GM12878 (cell line): ENCODE measurements around the gene TBCA. TPM values are rescaled to one million over a fixed set of nuclear protein-coding genes. Genes with fewer than 3 reads are reported as not detected.

ENCODE experiments used
- ATAC-seq: fragments of 200-7000 bp; cut with Tn5 transposase; 3 replicates; pipeline ENCODE4 v1.9.1; 2020; ENCODE audit warnings: mild to moderate bottlenecking, moderate library complexity
- BruUV-seq: library from RNA; stranded (reverse); fragments of 400-500 nt; replicated peaks from 2 replicates; lab custom pipeline; 2021; lab: Mats Ljungman, UMichigan
- CTCF ChIA-PET: fragments of 300-600 bp; sonication (Branson Sonifier 250); formaldehyde crosslinking; extraction: SDS; loops from one replicate; lab custom pipeline; 2021; ENCODE audit warnings: inconsistent platforms; lab: Yijun Ruan, JAX
- POLR2A ChIA-PET: fragments of 350-600 bp; formaldehyde crosslinking; extraction: SDS; loops from one replicate; lab custom pipeline; 2021; ENCODE audit warnings: inconsistent platforms; lab: Charles Lee
- RAD21 ChIA-PET: fragments of 300-600 bp; sonication (Branson Sonifier 250); formaldehyde crosslinking; loops from one replicate; lab custom pipeline; 2023; ENCODE audit warnings: antibody characterized with exemption; ENCODE audit not compliant: unreplicated experiment; lab: Charles Lee
- SMC1A ChIA-PET: fragments of 300-600 bp; sonication (Branson Sonifier 250); formaldehyde crosslinking; loops from one replicate; lab custom pipeline; 2023; ENCODE audit not compliant: unreplicated experiment, uncharacterized antibody; lab: Charles Lee
- DNase-seq: peaks from one replicate; pipeline ENCODE4 v3.0.0-alpha.2; 2011; ENCODE audit warnings: low read depth, low spot score
- FAIRE-seq: peaks from 3 replicates; lab custom pipeline; 2011; peaks lifted over from hg19 to GRCh38; lab: Jason Lieb, UNC
- H2AFZ ChIP-seq: 2 replicates; pipeline ENCODE4 v1.6.0; 2011; ENCODE audit warnings: low read depth, low read length, control low read depth; ENCODE audit not compliant: control insufficient read depth
- H3K27ac ChIP-seq: 2 replicates; pipeline ENCODE4 v1.5.1; 2011; ENCODE audit warnings: control low read depth; ENCODE audit not compliant: control insufficient read depth, insufficient read depth
- H3K27me3 ChIP-seq, 2 experiments: replicated peaks in 1 of 2; 2 replicates each; pipeline versions ENCODE4 v1.6.0 to v1.6.1; 2011; ENCODE audit warnings: low read length in 1 of 2; ENCODE audit not compliant: control insufficient read depth in 2 of 2, insufficient read depth in 2 of 2
- H3K36me3 ChIP-seq, 2 experiments: 2 replicates each; pipeline ENCODE4 v1.5.1; 2011; ENCODE audit warnings: low read length in 1 of 2; ENCODE audit not compliant: control insufficient read depth in 2 of 2, insufficient read depth in 2 of 2
- H3K4me1 ChIP-seq: 2 replicates; pipeline ENCODE4 v1.6.1; 2011; ENCODE audit warnings: mild to moderate bottlenecking, low read length, moderate library complexity, mixed read lengths; ENCODE audit not compliant: control insufficient read depth, insufficient read depth
- H3K4me2 ChIP-seq: 2 replicates; pipeline ENCODE4 v1.6.0; 2011; ENCODE audit warnings: control low read depth; ENCODE audit not compliant: control insufficient read depth, insufficient read depth
- H3K4me3 ChIP-seq: fragments of 200-600 bp; sonication (generic); 2 replicates; pipeline ENCODE4 v1.5.1; 2016
- H3K79me2 ChIP-seq: 2 replicates; pipeline ENCODE4 v1.6.0; 2011; ENCODE audit warnings: low read length; ENCODE audit not compliant: control insufficient read depth, insufficient read depth
- H3K9ac ChIP-seq: 2 replicates; pipeline ENCODE4 v1.8.0; 2011; ENCODE audit warnings: low read length, control low read depth, mixed read lengths; ENCODE audit not compliant: control insufficient read depth, insufficient read depth
- H3K9me3 ChIP-seq: replicated peaks from 3 replicates; pipeline ENCODE4 v1.5.1; 2011; ENCODE audit warnings: mild to moderate bottlenecking, low read length; ENCODE audit not compliant: control insufficient read depth, insufficient read depth
- H4K20me1 ChIP-seq: 2 replicates; pipeline ENCODE4 v1.6.0; 2011; ENCODE audit not compliant: control insufficient read depth, insufficient read depth
- BRCA1 ChIP-seq: IDR thresholded peaks from 2 replicates; pipeline ENCODE4 v1.6.1; 2011; ENCODE audit warnings: low read depth, low read length, improper control_type of control experiment
- CBX5 ChIP-seq: sonication (generic); IDR thresholded peaks from 2 replicates; pipeline ENCODE4 v1.6.1; 2016; ENCODE audit warnings: low read depth, moderate library complexity, mild to moderate bottlenecking, inconsistent platforms
- DPF2 ChIP-seq: fragments of 450-650 bp; IDR thresholded peaks from 2 replicates; pipeline ENCODE4 v1.6.1; 2017; ENCODE audit warnings: mild to moderate bottlenecking
- HDAC6 ChIP-seq: fragments of 200-600 bp; sonication (generic); IDR thresholded peaks from one replicate; pipeline ENCODE4 v1.8.0; 2017; ENCODE audit warnings: antibody characterized with exemption; ENCODE audit not compliant: unreplicated experiment
- MEF2B ChIP-seq: fragments of 450-650 bp; IDR thresholded peaks from 2 replicates; pipeline ENCODE4 v1.6.1; 2018; ENCODE audit warnings: mild to moderate bottlenecking, moderate library complexity; ENCODE audit not compliant: partially characterized antibody, poor library complexity, severe bottlenecking
- NR2F1 ChIP-seq: fragments of 450-650 bp; conservative IDR thresholded peaks from 2 replicates; pipeline ENCODE4 v1.6.1; 2017; ENCODE audit warnings: mild to moderate bottlenecking
- POLR2A ChIP-seq: IDR thresholded peaks from 2 replicates; pipeline ENCODE4 v1.6.1; 2011; ENCODE audit warnings: low read depth, mild to moderate bottlenecking, low read length
- POLR2AphosphoS2 ChIP-seq: IDR thresholded peaks from 2 replicates; pipeline ENCODE4 v1.6.1; 2011; ENCODE audit warnings: low read depth, mild to moderate bottlenecking, low read length, improper control_type of control experiment, moderate library complexity
- RAD51 ChIP-seq: fragments of 450-650 bp; IDR thresholded peaks from 2 replicates; pipeline ENCODE4 v1.6.1; 2016; ENCODE audit warnings: moderate library complexity, mild to moderate bottlenecking, inconsistent platforms
- RCOR1 ChIP-seq: conservative IDR thresholded peaks from 2 replicates; pipeline ENCODE4 v1.6.1; 2012; ENCODE audit warnings: low read depth, low read length, improper control_type of control experiment
- RUNX3 ChIP-seq: IDR thresholded peaks from 2 replicates; pipeline ENCODE4 v1.6.1; 2012; ENCODE audit warnings: low read length, inconsistent platforms
- SP1 ChIP-seq: IDR thresholded peaks from one replicate; pipeline ENCODE4 v1.6.1; 2011; ENCODE audit warnings: low read depth, low read length
- TAF1 ChIP-seq: IDR thresholded peaks from 2 replicates; pipeline ENCODE4 v1.6.1; 2011; ENCODE audit warnings: mild to moderate bottlenecking, low read depth, low read length, borderline replicate concordance
- ZNF622 ChIP-seq: fragments of 450-650 bp; IDR thresholded peaks from 2 replicates; pipeline ENCODE4 v1.6.1; 2017; ENCODE audit warnings: mild to moderate bottlenecking, inconsistent platforms
- ZSCAN29 ChIP-seq: fragments of 450-650 bp; IDR thresholded peaks from 2 replicates; pipeline ENCODE4 v1.6.1; 2017; ENCODE audit warnings: mild to moderate bottlenecking, moderate library complexity
- ZZZ3 ChIP-seq: IDR thresholded peaks from 2 replicates; pipeline ENCODE4 v1.6.1; 2011; ENCODE audit warnings: low read depth; ENCODE audit not compliant: control insufficient read depth, insufficient read length
- in situ Hi-C: fragments of 300-500 bp; cut with MboI; formaldehyde crosslinking; loops from 9 replicates; pipeline ENCODE4 v1.14.3; 2018; ENCODE audit warnings: mixed read lengths
- intact Hi-C: fragments of 100-400 bp; cut with micrococcal nuclease; formaldehyde crosslinking; loops from one replicate; pipeline ENCODE4 v1.14.2; 2022; ENCODE audit not compliant: unreplicated experiment
- polyA plus RNA-seq, 11 experiments: library from polyadenylated mRNA; depleted of rRNA in 4 of 11; unstranded in 6 of 11; stranded (reverse) in 5 of 11; fragments of >200 nt; fragmentation: Nextera tagmentation in 4 of 11; fragmentation: Illumina TruSeq in 1 of 11; extraction: Ambion mirVana in 4 of 11; extraction: Trizol in 1 of 11; gene quantifications; 1 replicate in 1 of 11; 2 replicates in 10 of 11; pipeline versions ENCODE4 v1.2.1 to v1.2.3, GENCODE V29; 2011 to 2016; ENCODE audit warnings: inconsistent platforms in 2 of 11, missing spikeins in 2 of 11, low read depth in 1 of 11
- total RNA-seq, 4 experiments: library from RNA; depleted of rRNA in 3 of 4; stranded (reverse); fragments of >200 nt in 3 of 4; fragmentation: Illumina TruSeq in 1 of 4; extraction: Trizol in 1 of 4; gene quantifications; 2 replicates each; pipeline versions ENCODE4 v1.2.1 to v1.2.3, GENCODE V29; 2013 to 2021
- TF ChIP-seq, protein P1 (sequence below): IDR thresholded peaks from 2 replicates; pipeline ENCODE4 v1.6.1; 2011; ENCODE audit warnings: borderline replicate concordance, low read depth, mild to moderate bottlenecking, moderate library complexity, low read length; ENCODE audit not compliant: insufficient read depth, poor library complexity, severe bottlenecking
- TF ChIP-seq, protein P2 (sequence below): IDR thresholded peaks from 2 replicates; pipeline ENCODE4 v1.6.1; 2011; ENCODE audit warnings: mild to moderate bottlenecking, low read depth, low read length, moderate library complexity; ENCODE audit not compliant: insufficient replicate concordance

Gene TBCA
- total and polyA plus RNA-seq, 10 of the 15 experiments (the other 5 are each of a cell fraction or from before 2014, with no cell fraction given) = 86.3 to 647 (median 294) TPM

DNA sequence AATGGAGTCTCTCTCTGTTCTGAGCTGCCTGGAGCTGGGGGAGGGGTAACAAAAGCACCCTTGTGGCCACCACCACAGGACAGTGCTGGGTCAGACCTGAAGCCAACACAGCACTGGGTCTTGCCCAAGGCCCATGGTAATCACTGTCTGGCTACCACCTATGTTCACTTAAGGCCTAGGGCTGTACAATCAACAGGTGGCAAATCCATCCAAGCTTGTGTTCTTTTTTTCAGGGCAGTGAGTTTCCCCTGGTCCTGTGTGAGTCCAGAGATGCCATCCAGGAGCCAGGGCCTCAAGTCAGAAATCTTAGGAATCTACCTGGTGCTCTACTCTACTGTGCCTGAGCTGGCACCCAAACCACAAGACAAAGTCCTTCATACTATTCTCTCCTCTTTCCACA, 117.5 kb downstream of the TBCA start:
- no peak overlapping the region for H2AFZ ChIP-seq
- no peak for TF ChIP-seq DPF2
- TF ChIP-seq NR2F1 = no peak
- TF ChIP-seq SP1 = no peak
- no peak for TF ChIP-seq CBX5
- TF ChIP-seq MEF2B = no peak
- TF ChIP-seq HDAC6 = no peak
- no peak for TF ChIP-seq RUNX3
- no peak for TF ChIP-seq ZZZ3
- no peak for TF ChIP-seq TAF1
- TF ChIP-seq POLR2A = no peak
- no peak for TF ChIP-seq POLR2AphosphoS2
- TF ChIP-seq ZNF622 = no peak
- TF ChIP-seq, protein P1, sequence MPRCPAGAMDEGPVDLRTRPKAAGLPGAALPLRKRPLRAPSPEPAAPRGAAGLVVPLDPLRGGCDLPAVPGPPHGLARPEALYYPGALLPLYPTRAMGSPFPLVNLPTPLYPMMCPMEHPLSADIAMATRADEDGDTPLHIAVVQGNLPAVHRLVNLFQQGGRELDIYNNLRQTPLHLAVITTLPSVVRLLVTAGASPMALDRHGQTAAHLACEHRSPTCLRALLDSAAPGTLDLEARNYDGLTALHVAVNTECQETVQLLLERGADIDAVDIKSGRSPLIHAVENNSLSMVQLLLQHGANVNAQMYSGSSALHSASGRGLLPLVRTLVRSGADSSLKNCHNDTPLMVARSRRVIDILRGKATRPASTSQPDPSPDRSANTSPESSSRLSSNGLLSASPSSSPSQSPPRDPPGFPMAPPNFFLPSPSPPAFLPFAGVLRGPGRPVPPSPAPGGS = no peak
- TF ChIP-seq RCOR1 = no peak
- TF ChIP-seq, protein P2, sequence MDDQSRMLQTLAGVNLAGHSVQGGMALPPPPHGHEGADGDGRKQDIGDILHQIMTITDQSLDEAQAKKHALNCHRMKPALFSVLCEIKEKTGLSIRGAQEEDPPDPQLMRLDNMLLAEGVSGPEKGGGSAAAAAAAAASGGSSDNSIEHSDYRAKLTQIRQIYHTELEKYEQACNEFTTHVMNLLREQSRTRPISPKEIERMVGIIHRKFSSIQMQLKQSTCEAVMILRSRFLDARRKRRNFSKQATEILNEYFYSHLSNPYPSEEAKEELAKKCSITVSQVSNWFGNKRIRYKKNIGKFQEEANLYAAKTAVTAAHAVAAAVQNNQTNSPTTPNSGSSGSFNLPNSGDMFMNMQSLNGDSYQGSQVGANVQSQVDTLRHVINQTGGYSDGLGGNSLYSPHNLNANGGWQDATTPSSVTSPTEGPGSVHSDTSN = no peak
- TF ChIP-seq ZSCAN29 = no peak
- TF ChIP-seq BRCA1 = no peak
- TF ChIP-seq RAD51 = no peak
- H4K20me1 ChIP-seq = no peaks in the 10 kb centered on the region
- SMC1A ChIA-PET = no interaction called here
- POLR2A ChIA-PET = no interaction called here
- no peak overlapping the region for H3K4me2 ChIP-seq
- no peaks in the 10 kb centered on the region for H3K36me3 ChIP-seq
- no peak overlapping the region for H3K27ac ChIP-seq
- in situ Hi-C loops = no loop called here
- intact Hi-C loops = no loop called here
- RAD21 ChIA-PET = no interaction called here
- no peaks in the 10 kb centered on the region for H3K79me2 ChIP-seq
- CTCF ChIA-PET = interaction anchor here (1.1 kb wide), 1 partner anchor 98 kb away, joined by 6 read pairs; no protein-coding TSS in a partner anchor
- no TSS peak for BruUV-seq
- no peaks in the 10 kb centered on the region for H3K9me3 ChIP-seq
- H3K4me3 ChIP-seq = no peak overlapping the region
- ATAC-seq (no peak), DNase-seq (no peak), FAIRE-seq (no peak)
- no peaks in the 10 kb centered on the region for H3K4me1 ChIP-seq
- H3K27me3 ChIP-seq = no peaks in the 10 kb centered on the region; a peak in 1 of 4 replicates
- no peak overlapping the region for H3K9ac ChIP-seq
